ENCODE results near the gene COL6A2.
"Not testable (repeated sequence)": the region's sequence is repeated elsewhere in the genome, so short reads cannot be mapped to it uniquely, and the experiment has no call there.

The COL6A2 gene

DNA sequence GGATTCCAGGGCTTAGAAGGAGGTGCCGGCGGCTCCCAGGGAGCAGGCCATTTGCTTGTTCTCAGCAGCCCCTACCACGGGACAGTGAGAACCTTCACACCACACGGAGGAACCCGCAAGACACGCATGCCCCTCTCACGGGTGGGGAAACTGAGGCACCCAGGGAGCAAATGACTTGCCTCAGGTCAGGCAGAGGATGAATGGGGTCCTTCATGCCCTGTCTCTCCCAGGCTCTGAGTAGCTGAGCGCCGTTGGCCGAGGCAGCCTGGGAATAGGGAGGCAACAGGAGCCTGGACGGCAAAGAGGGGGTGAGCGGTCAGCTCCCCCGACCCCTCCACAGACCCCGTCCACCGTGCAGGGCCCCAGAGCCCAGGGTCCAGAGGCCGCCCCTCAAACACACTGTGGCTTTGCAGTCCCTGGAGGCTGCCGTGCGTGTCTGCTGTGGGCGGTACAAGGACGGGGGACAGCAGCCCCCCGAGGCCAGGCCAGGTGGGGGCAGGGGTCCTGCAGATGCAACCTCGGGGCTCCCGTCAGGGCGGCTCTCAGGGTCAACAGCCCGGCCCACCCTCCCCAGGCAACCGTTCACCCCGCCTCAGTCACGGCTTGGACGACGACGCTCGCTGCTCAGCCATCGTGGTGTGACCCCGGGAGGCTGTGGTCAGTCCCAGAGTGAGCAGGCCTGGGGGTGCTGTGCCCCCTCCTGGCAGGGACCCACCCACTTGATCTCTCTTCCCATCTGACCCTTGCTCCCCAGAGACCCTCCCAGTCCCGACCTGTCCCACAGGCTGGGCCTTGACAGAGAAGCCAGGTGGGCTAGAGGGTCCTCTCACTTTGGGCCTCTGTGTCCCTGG is 15.8 kb upstream of the COL6A2 start:
- POLR2A ChIA-PET = no interaction called here
- CTCF ChIA-PET = no interaction called here
- DNase-seq (ENCODE audit: extremely low spot score) = no peak
- TF ChIP-seq BHLHE40 (IDR thresholded peaks at IDR 0.05; ENCODE audit: borderline replicate concordance) (no peak), CTBP1 (IDR thresholded peaks at IDR 0.05; ENCODE audit: borderline replicate concordance) (no peak), ELF4 (IDR thresholded peaks at IDR 0.05) (no peak), L3MBTL2 (conservative IDR thresholded peaks at IDR 0.05) (no peak), ZNF384 (IDR thresholded peaks at IDR 0.05) (no peak), ARNT (IDR thresholded peaks at IDR 0.05) (no peak), FOXA1 (IDR thresholded peaks at IDR 0.05) (no peak), LEF1 (IDR thresholded peaks at IDR 0.05; ENCODE audit: borderline replicate concordance) (no peak), FOXK2 (IDR thresholded peaks at IDR 0.05) (no peak), SP1 (IDR thresholded peaks at IDR 0.05) (no peak), HDGF (IDR thresholded peaks at IDR 0.05; ENCODE audit: borderline replicate concordance) (no peak)
- TF ChIP-seq, protein P1, sequence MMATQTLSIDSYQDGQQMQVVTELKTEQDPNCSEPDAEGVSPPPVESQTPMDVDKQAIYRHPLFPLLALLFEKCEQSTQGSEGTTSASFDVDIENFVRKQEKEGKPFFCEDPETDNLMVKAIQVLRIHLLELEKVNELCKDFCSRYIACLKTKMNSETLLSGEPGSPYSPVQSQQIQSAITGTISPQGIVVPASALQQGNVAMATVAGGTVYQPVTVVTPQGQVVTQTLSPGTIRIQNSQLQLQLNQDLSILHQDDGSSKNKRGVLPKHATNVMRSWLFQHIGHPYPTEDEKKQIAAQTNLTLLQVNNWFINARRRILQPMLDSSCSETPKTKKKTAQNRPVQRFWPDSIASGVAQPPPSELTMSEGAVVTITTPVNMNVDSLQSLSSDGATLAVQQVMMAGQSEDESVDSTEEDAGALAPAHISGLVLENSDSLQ (IDR thresholded peaks at IDR 0.05) = no peak

DNA sequence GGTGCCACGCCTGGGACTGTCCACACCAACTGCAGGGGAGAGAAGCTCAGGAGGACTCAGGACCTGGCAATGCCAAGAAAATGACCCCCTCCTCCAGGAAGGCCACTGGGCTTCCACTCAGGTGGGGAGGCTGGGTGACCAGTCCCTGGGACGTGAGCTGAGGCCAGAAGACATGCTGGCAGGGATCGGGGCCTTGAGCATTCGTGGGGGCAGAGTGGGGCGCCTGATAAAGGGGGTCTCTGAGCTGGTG is 15.3 kb upstream of the COL6A2 start:
- ChIA-PET CTCF (no interaction called here), POLR2A (no interaction called here)
- no peak for DNase-seq (ENCODE audit: extremely low spot score)
- TF ChIP-seq ZNF384 (IDR thresholded peaks at IDR 0.05) = no peak
- no peak for TF ChIP-seq SP1 (IDR thresholded peaks at IDR 0.05)
- TF ChIP-seq, protein P1 (IDR thresholded peaks at IDR 0.05) = no peak
- TF ChIP-seq FOXA1 (IDR thresholded peaks at IDR 0.05) = no peak
- no peak for TF ChIP-seq SUZ12 (IDR thresholded peaks at IDR 0.05)
- no peak for TF ChIP-seq ELF4 (IDR thresholded peaks at IDR 0.05)
- no peak for TF ChIP-seq ARNT (IDR thresholded peaks at IDR 0.05)
- no peak for TF ChIP-seq LEF1 (IDR thresholded peaks at IDR 0.05; ENCODE audit: borderline replicate concordance)
- TF ChIP-seq BHLHE40 (IDR thresholded peaks at IDR 0.05; ENCODE audit: borderline replicate concordance) = no peak

DNA sequence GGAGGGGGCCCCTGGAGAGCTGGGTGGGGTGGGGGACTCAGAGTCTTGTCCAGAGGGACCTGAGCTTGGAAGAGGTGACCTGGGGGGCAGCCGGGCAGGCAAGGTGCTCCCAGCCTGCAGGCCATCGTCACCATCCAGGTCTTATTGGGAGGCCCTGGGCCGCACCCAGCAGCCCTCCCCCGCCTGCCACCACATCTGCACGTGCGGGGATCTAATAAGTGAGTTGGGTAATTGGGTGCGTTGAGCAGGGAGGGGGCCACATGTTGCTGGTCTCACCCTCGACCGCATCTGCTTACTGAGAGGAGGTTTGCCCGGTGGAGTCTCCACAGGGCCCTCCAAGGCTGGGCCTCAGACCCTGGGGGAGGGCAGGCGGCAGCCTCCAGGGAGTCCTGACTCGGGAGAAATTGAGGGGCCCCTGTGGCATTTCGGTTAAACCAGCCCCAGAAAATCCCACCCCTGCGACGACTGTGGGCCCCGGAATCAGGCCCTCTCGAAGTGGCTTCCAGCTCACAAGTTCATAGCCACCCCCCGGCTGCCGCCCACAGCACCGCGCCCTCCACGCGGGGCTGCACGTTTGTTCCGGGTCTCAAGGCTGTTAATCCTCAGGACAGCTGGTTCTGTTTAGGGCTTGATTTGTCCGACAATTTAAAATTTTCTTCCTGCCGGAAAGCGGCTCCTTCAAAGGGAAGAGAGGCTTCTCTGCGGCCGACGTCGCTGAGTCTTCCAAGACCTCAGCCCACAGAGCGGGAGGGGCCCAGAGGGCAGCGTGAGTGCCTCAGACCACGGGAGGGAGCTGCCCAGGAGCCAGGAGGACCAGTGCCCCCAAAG is 14.7 kb upstream of the COL6A2 start:
- TF ChIP-seq ZNF384 (IDR thresholded peaks at IDR 0.05) (no peak), HDGF (IDR thresholded peaks at IDR 0.05; ENCODE audit: borderline replicate concordance) (no peak), L3MBTL2 (conservative IDR thresholded peaks at IDR 0.05) (no peak), NFRKB (IDR thresholded peaks at IDR 0.05) (no peak), FOXA1 (IDR thresholded peaks at IDR 0.05) (no peak), SUZ12 (IDR thresholded peaks at IDR 0.05) (no peak), LEF1 (IDR thresholded peaks at IDR 0.05; ENCODE audit: borderline replicate concordance) (no peak), CTBP1 (IDR thresholded peaks at IDR 0.05; ENCODE audit: borderline replicate concordance) (no peak), ELF4 (IDR thresholded peaks at IDR 0.05) (no peak), BHLHE40 (IDR thresholded peaks at IDR 0.05; ENCODE audit: borderline replicate concordance) (no peak), FOXK2 (IDR thresholded peaks at IDR 0.05) (no peak), ARNT (IDR thresholded peaks at IDR 0.05) (no peak), SP1 (IDR thresholded peaks at IDR 0.05) (no peak), TARDBP (IDR thresholded peaks at IDR 0.05) (no peak), FOXM1 (IDR thresholded peaks at IDR 0.05; ENCODE audit: borderline replicate concordance) (no peak)
- TF ChIP-seq, protein P1 (IDR thresholded peaks at IDR 0.05) = no peak
- POLR2A ChIA-PET = no interaction called here
- CTCF ChIA-PET = no interaction called here
- DNase-seq (ENCODE audit: extremely low spot score) = peak; percentile 6

DNA sequence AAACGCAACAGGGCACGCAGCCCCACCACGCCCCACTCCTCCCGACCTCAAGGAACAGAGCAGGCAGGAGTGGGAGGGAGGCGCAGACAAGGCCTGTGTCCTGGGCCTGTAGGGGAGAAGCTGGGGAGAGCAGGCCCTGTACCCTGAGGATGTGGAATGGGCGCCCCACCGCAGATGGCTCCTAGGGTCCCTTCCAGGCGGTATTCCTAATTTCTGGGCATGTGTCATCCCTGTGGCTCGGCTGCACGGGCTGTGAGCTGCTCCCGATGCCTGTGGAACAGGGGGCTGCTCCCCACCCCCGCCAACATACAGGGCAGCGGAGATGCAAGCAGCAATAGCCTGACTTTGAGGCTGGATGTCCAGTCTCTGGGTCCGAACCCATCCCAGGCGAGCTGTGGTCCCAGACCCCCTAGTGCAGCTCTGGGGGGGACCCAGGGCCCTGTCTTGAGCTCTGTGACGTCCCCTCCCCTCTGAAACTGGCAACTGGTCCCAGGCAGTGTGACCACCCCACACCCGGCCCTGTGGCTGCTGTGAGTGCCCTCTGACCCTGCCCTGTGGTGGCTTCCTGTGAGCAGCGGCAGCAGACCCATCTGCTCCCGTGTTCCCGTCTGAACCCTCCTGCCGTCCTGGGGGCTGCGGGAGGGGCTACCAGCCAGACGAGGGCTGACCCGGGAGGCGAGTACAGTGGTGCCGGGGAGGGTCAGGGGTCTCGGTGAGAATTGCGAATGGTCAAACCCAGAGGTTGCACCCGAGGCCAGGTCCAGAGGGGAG is 13.9 kb upstream of the COL6A2 start:
- TF ChIP-seq FOXA1 (IDR thresholded peaks at IDR 0.05) = no peak
- TF ChIP-seq TARDBP (IDR thresholded peaks at IDR 0.05) = no peak
- no peak for TF ChIP-seq BHLHE40 (IDR thresholded peaks at IDR 0.05; ENCODE audit: borderline replicate concordance)
- TF ChIP-seq ARNT (IDR thresholded peaks at IDR 0.05) = no peak
- no peak for TF ChIP-seq ZNF384 (IDR thresholded peaks at IDR 0.05)
- TF ChIP-seq LEF1 (IDR thresholded peaks at IDR 0.05; ENCODE audit: borderline replicate concordance) = no peak
- ChIA-PET POLR2A (no interaction called here), CTCF (no interaction called here)
- DNase-seq (ENCODE audit: extremely low spot score) = peak; percentile 5

DNA sequence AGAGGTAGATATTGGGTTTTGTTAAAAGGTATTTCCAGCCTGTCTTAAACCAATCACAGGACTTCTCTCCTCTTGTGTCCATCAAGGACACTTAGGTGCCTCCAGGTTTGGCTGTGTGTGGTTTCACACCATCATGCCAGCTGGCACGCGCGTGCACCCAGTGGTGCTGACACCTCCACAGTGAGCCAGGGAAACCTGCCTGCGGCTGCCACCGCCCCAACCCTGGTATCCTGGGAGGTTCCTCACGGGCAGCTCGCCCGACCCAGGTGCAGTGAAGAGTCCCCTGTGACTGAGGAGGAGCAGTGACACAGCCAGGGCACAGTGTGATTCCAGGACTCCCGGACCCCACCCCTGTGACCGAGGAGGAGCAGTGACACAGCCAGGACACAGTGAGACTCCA is 13.2 kb upstream of the COL6A2 start:
- DNase-seq (ENCODE audit: extremely low spot score) = no peak
- ChIA-PET CTCF (no interaction called here), POLR2A (no interaction called here)
- TF ChIP-seq ZNF384 (IDR thresholded peaks at IDR 0.05) (no peak), CTBP1 (IDR thresholded peaks at IDR 0.05; ENCODE audit: borderline replicate concordance) (no peak), NFRKB (IDR thresholded peaks at IDR 0.05) (no peak), SP1 (IDR thresholded peaks at IDR 0.05) (no peak), FOXK2 (IDR thresholded peaks at IDR 0.05) (no peak), FOXA1 (IDR thresholded peaks at IDR 0.05) (no peak), FOXM1 (IDR thresholded peaks at IDR 0.05; ENCODE audit: borderline replicate concordance) (no peak), ARNT (IDR thresholded peaks at IDR 0.05) (no peak), L3MBTL2 (conservative IDR thresholded peaks at IDR 0.05) (no peak), BHLHE40 (IDR thresholded peaks at IDR 0.05; ENCODE audit: borderline replicate concordance) (no peak), TARDBP (IDR thresholded peaks at IDR 0.05) (no peak), HDGF (IDR thresholded peaks at IDR 0.05; ENCODE audit: borderline replicate concordance) (no peak)
- TF ChIP-seq, protein P1 (IDR thresholded peaks at IDR 0.05) = no peak

DNA sequence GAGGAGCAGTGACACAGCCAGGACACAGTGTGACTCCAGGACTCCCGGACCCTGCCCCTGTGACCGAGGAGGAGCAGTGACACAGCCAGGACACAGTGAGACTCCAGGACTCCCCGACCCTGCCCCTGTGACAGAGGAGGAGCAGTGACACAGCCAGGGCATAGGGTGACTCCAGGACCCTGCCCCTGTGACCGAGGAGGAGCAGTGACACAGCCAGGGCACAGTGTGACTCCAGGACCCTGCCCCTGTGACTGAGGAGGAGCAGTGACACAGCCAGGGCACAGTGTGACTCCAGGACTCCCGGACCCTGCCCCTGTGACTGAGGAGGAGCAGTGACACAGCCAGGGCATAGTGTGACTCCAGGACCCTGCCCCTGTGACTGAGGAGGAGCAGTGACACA is 12.7 kb upstream of the COL6A2 start:
- POLR2A ChIA-PET; DNase-seq (ENCODE audit: extremely low spot score); CTCF ChIA-PET: not testable (repeated sequence)

Measured in HEK293T (cell line).